SU-DHL-6 (cell line): ENCODE results near the gene ELOF1.
"Not testable (repeated sequence)": the region's sequence is repeated elsewhere in the genome, so short reads cannot be mapped to it uniquely, and the experiment has no call there.

ENCODE experiments used
- EZH2phosphoT487 ChIP-seq: fragments of 200-600 bp; sonication (generic), shearing (Covaris generic); conservative IDR thresholded peaks from 2 replicates; pipeline ENCODE4 v1.6.1; 2018; ENCODE audit warnings: mild to moderate bottlenecking, antibody characterized with exemption, low read length, moderate library complexity, mixed read lengths
- TF ChIP-seq, protein P1 (sequence below): fragments of 200-600 bp; sonication (generic); IDR thresholded peaks from one replicate; pipeline ENCODE4 v1.5.1; 2017; ENCODE audit warnings: antibody characterized with exemption, mild to moderate bottlenecking, low read length, moderate library complexity; ENCODE audit not compliant: insufficient read depth, poor library complexity, severe bottlenecking

DNA sequence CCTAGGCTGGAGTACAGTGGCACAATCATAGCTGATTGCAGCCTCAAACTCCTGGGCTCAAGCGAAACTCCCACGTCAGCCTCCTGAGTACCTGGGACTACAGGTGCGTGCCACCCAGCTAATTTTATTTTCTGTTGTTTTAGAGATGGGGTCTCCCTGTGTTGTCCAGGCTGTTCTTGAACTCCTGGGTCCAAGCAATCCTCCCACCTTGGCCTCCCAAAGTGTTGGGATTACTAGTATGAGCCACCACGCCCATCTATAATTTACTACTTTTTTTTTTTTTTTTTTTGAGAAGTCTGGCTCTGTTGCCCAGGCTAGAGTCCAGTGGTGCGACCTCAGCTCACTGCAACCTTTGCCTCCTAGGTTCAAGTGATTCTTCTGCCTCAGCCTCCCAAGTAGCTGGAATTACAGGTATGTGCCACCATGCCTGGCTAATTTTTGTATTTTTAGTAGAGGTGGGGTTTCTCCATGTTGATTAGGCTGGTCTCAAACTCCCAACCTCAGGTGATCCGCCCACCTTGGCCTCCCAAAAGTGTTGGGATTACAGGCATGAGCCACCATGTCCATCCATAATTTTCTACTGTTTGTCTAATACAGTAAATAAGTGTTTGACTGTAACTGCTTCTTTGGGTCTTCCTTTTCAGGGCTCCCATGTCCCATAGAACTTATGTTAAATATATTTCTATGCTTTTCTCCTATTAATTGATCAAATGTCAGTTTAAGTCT is 5.2 kb upstream of the ELOF1 start:
- TF ChIP-seq, protein P1, sequence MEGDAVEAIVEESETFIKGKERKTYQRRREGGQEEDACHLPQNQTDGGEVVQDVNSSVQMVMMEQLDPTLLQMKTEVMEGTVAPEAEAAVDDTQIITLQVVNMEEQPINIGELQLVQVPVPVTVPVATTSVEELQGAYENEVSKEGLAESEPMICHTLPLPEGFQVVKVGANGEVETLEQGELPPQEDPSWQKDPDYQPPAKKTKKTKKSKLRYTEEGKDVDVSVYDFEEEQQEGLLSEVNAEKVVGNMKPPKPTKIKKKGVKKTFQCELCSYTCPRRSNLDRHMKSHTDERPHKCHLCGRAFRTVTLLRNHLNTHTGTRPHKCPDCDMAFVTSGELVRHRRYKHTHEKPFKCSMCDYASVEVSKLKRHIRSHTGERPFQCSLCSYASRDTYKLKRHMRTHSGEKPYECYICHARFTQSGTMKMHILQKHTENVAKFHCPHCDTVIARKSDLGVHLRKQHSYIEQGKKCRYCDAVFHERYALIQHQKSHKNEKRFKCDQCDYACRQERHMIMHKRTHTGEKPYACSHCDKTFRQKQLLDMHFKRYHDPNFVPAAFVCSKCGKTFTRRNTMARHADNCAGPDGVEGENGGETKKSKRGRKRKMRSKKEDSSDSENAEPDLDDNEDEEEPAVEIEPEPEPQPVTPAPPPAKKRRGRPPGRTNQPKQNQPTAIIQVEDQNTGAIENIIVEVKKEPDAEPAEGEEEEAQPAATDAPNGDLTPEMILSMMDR, result not testable (repeated sequence)
- TF ChIP-seq EZH2phosphoT487, result not testable (repeated sequence)
